Upper lobe of right lung (tissue), 1 donor: ENCODE data around the gene ASMT. TPM values are rescaled to one million over a fixed set of nuclear protein-coding genes. Genes with fewer than 3 reads are reported as not detected.
"Not testable (repeated sequence)": the region's sequence is repeated elsewhere in the genome, so short reads cannot be mapped to it uniquely, and the experiment has no call there.

Source experiments
- ATAC-seq: fragments of 200-7000 bp; cut with Tn5 transposase; one replicate; pipeline ENCODE4 v1.9.1; 2020; ENCODE audit warnings: mild to moderate bottlenecking, moderate library complexity
- DNase-seq: peaks from one replicate; pipeline ENCODE4 v3.0.0-alpha.2; 2020
- H3K27ac ChIP-seq: fragments of 200-600 bp; one replicate; pipeline ENCODE4 v1.8.0; 2022
- H3K27me3 ChIP-seq: fragments of 200-600 bp; one replicate; pipeline ENCODE4 v1.8.0; 2022; ENCODE audit warnings: mild to moderate bottlenecking
- H3K36me3 ChIP-seq: fragments of 200-600 bp; one replicate; pipeline ENCODE4 v1.8.0; 2022
- H3K4me1 ChIP-seq: fragments of 200-600 bp; one replicate; pipeline ENCODE4 v1.8.0; 2022
- H3K4me3 ChIP-seq: fragments of 200-600 bp; one replicate; pipeline ENCODE4 v1.8.0; 2022; ENCODE audit warnings: mild to moderate bottlenecking
- H3K9me3 ChIP-seq: fragments of 200-600 bp; one replicate; pipeline ENCODE4 v1.8.0; 2022
- intact Hi-C: fragments of 100-400 bp; cut with DNase I; formaldehyde crosslinking; loops from one replicate; pipeline ENCODE4 v1.11.0; 2022
- long read RNA-seq: library from polyadenylated mRNA; unstranded; transcript quantifications from one replicate; pipeline ENCODE4 v2.0.0, GENCODE V29; 2021
- total RNA-seq: library from RNA; stranded (reverse); fragmentation: NEBNext Ultra II Directional; extraction: Animal tissue kit (Norgen Biotek cat#: 25700); gene quantifications from one replicate; pipeline ENCODE4 v1.2.1, GENCODE V29; 2021
- TF ChIP-seq, protein P1 (sequence below): fragments of 200-600 bp; IDR thresholded peaks from one replicate; pipeline ENCODE4 v1.8.0; 2022; ENCODE audit warnings: antibody characterized with exemption
- donor health status: DM: no; HTN: yes; CAD: no; lungs with severe emphysema.

The ASMT gene, protein sequence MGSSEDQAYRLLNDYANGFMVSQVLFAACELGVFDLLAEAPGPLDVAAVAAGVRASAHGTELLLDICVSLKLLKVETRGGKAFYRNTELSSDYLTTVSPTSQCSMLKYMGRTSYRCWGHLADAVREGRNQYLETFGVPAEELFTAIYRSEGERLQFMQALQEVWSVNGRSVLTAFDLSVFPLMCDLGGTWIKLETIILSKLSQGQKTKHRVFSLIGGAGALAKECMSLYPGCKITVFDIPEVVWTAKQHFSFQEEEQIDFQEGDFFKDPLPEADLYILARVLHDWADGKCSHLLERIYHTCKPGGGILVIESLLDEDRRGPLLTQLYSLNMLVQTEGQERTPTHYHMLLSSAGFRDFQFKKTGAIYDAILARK
- total RNA-seq, result not detected
- long read RNA-seq, result 0 reads

- no peak within 1 kb of the TSS for H3K4me3 ChIP-seq
- no peak for DNase-seq
- TF ChIP-seq, protein P1, sequence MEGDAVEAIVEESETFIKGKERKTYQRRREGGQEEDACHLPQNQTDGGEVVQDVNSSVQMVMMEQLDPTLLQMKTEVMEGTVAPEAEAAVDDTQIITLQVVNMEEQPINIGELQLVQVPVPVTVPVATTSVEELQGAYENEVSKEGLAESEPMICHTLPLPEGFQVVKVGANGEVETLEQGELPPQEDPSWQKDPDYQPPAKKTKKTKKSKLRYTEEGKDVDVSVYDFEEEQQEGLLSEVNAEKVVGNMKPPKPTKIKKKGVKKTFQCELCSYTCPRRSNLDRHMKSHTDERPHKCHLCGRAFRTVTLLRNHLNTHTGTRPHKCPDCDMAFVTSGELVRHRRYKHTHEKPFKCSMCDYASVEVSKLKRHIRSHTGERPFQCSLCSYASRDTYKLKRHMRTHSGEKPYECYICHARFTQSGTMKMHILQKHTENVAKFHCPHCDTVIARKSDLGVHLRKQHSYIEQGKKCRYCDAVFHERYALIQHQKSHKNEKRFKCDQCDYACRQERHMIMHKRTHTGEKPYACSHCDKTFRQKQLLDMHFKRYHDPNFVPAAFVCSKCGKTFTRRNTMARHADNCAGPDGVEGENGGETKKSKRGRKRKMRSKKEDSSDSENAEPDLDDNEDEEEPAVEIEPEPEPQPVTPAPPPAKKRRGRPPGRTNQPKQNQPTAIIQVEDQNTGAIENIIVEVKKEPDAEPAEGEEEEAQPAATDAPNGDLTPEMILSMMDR, result no peak
- no peaks in the 10 kb centered on the region for H3K4me1 ChIP-seq
- no peak for ATAC-seq
- no peaks in the 10 kb centered on the region for H3K27me3 ChIP-seq
- intact Hi-C loops, result no loop called here
- no peaks in the 10 kb centered on the region for H3K9me3 ChIP-seq
- no peaks in the 10 kb centered on the region for H3K36me3 ChIP-seq
- H3K27ac ChIP-seq, result no peak within 1 kb of the TSS
Observed at GRCh38 chrX:1614927-1615326, at the start of gene ASMT. Gene ASMT (plus strand): TSS chrX:1615059. CDS start chrX:1615200, 141 bp downstream.

- not testable (repeated sequence) for ATAC-seq, H3K9me3 ChIP-seq, H3K36me3 ChIP-seq, H3K27me3 ChIP-seq, H3K27ac ChIP-seq, H3K4me1 ChIP-seq, H3K4me3 ChIP-seq
- DNase-seq, result peak; percentile 33
- intact Hi-C loops, result loop anchor here (10.0 kb wide), 1 partner anchor 109 kb away; no protein-coding TSS in a partner anchor
Observed at GRCh38 chrX:1574181-1574580, 40.7 kb upstream of the ASMT start.

- ATAC-seq (no peak), DNase-seq (peak; percentile 23)
- Histone ChIP-seq H3K27me3 (no peaks in the 10 kb centered on the region), H3K36me3 (no peaks in the 10 kb centered on the region), H3K4me3 (no peak overlapping the region), H3K27ac (no peak overlapping the region), H3K4me1 (no peaks in the 10 kb centered on the region), H3K9me3 (no peaks in the 10 kb centered on the region)
- TF ChIP-seq, protein P1, result no peak
- intact Hi-C loops, result loop anchor here (10.0 kb wide), 1 partner anchor 112 kb away; no protein-coding TSS in a partner anchor
Observed at GRCh38 chrX:1576201-1576992, 38.5 kb upstream of the ASMT start.

DNA sequence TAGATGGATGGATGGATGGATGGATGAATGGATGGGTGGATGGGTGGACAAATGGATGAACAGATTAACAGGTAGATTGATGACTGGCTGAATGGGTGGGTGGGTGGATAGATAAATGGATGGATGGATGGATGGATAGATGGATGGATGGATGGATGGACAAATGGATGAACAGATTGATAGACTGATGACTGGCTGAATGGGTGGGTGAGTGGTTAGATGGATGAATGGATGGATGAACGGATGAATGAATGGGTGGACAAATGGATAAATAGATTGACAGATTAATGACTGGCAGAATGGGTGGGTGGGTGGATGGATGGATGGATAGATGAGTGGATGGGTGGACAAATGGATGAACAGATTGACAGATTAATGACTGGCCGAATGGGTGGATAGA is 37.0 kb upstream of the ASMT start:
- Histone ChIP-seq H3K27ac (no peak overlapping the region), H3K36me3 (no peaks in the 10 kb centered on the region), H3K4me1 (no peaks in the 10 kb centered on the region), H3K9me3 (no peaks in the 10 kb centered on the region), H3K4me3 (no peak overlapping the region), H3K27me3 (no peaks in the 10 kb centered on the region)
- ATAC-seq (no peak), DNase-seq (no peak)
- TF ChIP-seq, protein P1, result no peak
- intact Hi-C loops, result loop anchor here (10.0 kb wide), 1 partner anchor 113 kb away; no protein-coding TSS in a partner anchor

- H3K27me3 ChIP-seq, result no peaks in the 10 kb centered on the region
- intact Hi-C loops, result loop anchor here (10.0 kb wide), 1 partner anchor 114 kb away; no protein-coding TSS in a partner anchor
- no peaks in the 10 kb centered on the region for H3K36me3 ChIP-seq
- no peak for ATAC-seq
- no peak overlapping the region for H3K4me3 ChIP-seq
- H3K27ac ChIP-seq, result no peak overlapping the region
- DNase-seq, result no peak
- no peaks in the 10 kb centered on the region for H3K4me1 ChIP-seq
- H3K9me3 ChIP-seq, result no peaks in the 10 kb centered on the region
- TF ChIP-seq, protein P1, result no peak
Observed at GRCh38 chrX:1578511-1579173, 36.2 kb upstream of the ASMT start.
